HG03025 (cell line): ENCODE measurements around the gene CRP.
"Not testable (repeated sequence)": the region's sequence is repeated elsewhere in the genome, so short reads cannot be mapped to it uniquely, and the experiment has no call there.

Experiments used
- ATAC-seq: cut with Tn5 transposase; IDR thresholded peaks from one replicate; pipeline ENCODE4 v1.9.1; 2021; ENCODE audit warnings: mild to moderate bottlenecking, moderate library complexity; ENCODE audit not compliant: unreplicated experiment, low FRiP score

Gene CRP

GRCh38 chr1:159714529-159714928 lies at the start of gene CRP:
TSS of gene CRP (minus strand) at chr1:159714589. CDS start at chr1:159714485, 104 bp downstream.
- no peak for ATAC-seq

- ATAC-seq = no peak
These were observed 49.3 kb upstream of the CRP start for GRCh38 chr1:159763686-159764085.

GRCh38 chr1:159756397-159756796 lies 42.0 kb upstream of the CRP start:
- ATAC-seq = no peak

- ATAC-seq = no peak
These were observed 41.1 kb upstream of the CRP start for GRCh38 chr1:159755451-159756007.

- no peak for ATAC-seq
These were observed 39.0 kb upstream of the CRP start for GRCh38 chr1:159753386-159753785.

GRCh38 chr1:159752135-159752580 lies 37.8 kb upstream of the CRP start:
- no peak for ATAC-seq

GRCh38 chr1:159751031-159751430 lies 36.6 kb upstream of the CRP start:
- no peak for ATAC-seq

GRCh38 chr1:159750621-159751020 lies 36.2 kb upstream of the CRP start:
- no peak for ATAC-seq

GRCh38 chr1:159749630-159750029 lies 35.2 kb upstream of the CRP start:
- ATAC-seq = no peak

- ATAC-seq = no peak
These were observed 34.0 kb upstream of the CRP start for GRCh38 chr1:159748370-159748769.

GRCh38 chr1:159746666-159747065 lies 32.3 kb upstream of the CRP start:
- ATAC-seq = no peak

- ATAC-seq = no peak
These were observed 29.4 kb upstream of the CRP start for GRCh38 chr1:159743651-159744410.

- ATAC-seq = no peak
These were observed 23.0 kb upstream of the CRP start for GRCh38 chr1:159737238-159737916.

GRCh38 chr1:159723188-159723587 lies 8.8 kb upstream of the CRP start:
- not testable (repeated sequence) for ATAC-seq

GRCh38 chr1:159719990-159720389 lies 5.6 kb upstream of the CRP start:
- ATAC-seq = no peak

GRCh38 chr1:159715855-159716254 lies 1.5 kb upstream of the CRP start:
- ATAC-seq = no peak

GRCh38 chr1:159712080-159712479 lies 2.3 kb downstream of the CRP start:
- no peak for ATAC-seq

GRCh38 chr1:159707472-159708260 lies 6.7 kb downstream of the CRP start:
- no peak for ATAC-seq

- ATAC-seq = no peak
These were observed 8.5 kb downstream of the CRP start for GRCh38 chr1:159705904-159706256.

- ATAC-seq = no peak
These were observed 9.0 kb downstream of the CRP start for GRCh38 chr1:159705251-159705903.
